Lower lobe of right lung (tissue), 2 donors: ENCODE data around the gene LPP. TPM values are rescaled to one million over a fixed set of nuclear protein-coding genes. Genes with fewer than 3 reads are reported as not detected.
"Not testable (repeated sequence)": the region's sequence is repeated elsewhere in the genome, so short reads cannot be mapped to it uniquely, and the experiment has no call there.

Source experiments
- ATAC-seq, 2 donors: fragments of 200-7000 bp; cut with Tn5 transposase; one replicate each; pipeline ENCODE4 v1.9.1; 2020 to 2022; ENCODE audit warnings: mild to moderate bottlenecking in 2 of 2, moderate library complexity in 2 of 2
- DNase-seq: peaks from one replicate; pipeline ENCODE4 v3.0.0-alpha.2; 2020
- H3K27ac ChIP-seq: fragments of 200-600 bp; one replicate; pipeline ENCODE4 v1.8.0; 2022
- H3K27me3 ChIP-seq: fragments of 200-600 bp; one replicate; pipeline ENCODE4 v1.8.0; 2022; ENCODE audit warnings: low read depth
- H3K36me3 ChIP-seq: fragments of 200-600 bp; one replicate; pipeline ENCODE4 v1.8.0; 2022; ENCODE audit warnings: mild to moderate bottlenecking
- H3K4me1 ChIP-seq: fragments of 200-600 bp; one replicate; pipeline ENCODE4 v1.8.0; 2022
- H3K4me3 ChIP-seq: fragments of 200-600 bp; one replicate; pipeline ENCODE4 v1.8.0; 2022; ENCODE audit warnings: mild to moderate bottlenecking
- H3K9me3 ChIP-seq: fragments of 200-600 bp; one replicate; pipeline ENCODE4 v1.8.0; 2022
- intact Hi-C: fragments of 100-400 bp; cut with DNase I; formaldehyde crosslinking; loops from one replicate; pipeline ENCODE4 v1.11.0; 2022
- total RNA-seq: library from RNA; stranded (reverse); fragmentation: NEBNext Ultra II Directional; extraction: Animal tissue kit (Norgen Biotek cat#: 25700); gene quantifications from one replicate; pipeline ENCODE4 v1.2.1, GENCODE V29; 2021
- TF ChIP-seq, protein P1 (sequence below): fragments of 200-600 bp; IDR thresholded peaks from one replicate; pipeline ENCODE4 v1.8.0; 2022; ENCODE audit warnings: antibody characterized with exemption, mild to moderate bottlenecking
- donor health status: DM: no; HTN: yes; CAD: no; lungs with severe emphysema.

Gene LPP
- total RNA-seq, 1 donor from 2014 or later = 180 TPM

- H3K9me3 ChIP-seq = no peaks in the 10 kb centered on the region
- TF ChIP-seq, protein P1, sequence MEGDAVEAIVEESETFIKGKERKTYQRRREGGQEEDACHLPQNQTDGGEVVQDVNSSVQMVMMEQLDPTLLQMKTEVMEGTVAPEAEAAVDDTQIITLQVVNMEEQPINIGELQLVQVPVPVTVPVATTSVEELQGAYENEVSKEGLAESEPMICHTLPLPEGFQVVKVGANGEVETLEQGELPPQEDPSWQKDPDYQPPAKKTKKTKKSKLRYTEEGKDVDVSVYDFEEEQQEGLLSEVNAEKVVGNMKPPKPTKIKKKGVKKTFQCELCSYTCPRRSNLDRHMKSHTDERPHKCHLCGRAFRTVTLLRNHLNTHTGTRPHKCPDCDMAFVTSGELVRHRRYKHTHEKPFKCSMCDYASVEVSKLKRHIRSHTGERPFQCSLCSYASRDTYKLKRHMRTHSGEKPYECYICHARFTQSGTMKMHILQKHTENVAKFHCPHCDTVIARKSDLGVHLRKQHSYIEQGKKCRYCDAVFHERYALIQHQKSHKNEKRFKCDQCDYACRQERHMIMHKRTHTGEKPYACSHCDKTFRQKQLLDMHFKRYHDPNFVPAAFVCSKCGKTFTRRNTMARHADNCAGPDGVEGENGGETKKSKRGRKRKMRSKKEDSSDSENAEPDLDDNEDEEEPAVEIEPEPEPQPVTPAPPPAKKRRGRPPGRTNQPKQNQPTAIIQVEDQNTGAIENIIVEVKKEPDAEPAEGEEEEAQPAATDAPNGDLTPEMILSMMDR = no peak
- H3K27ac ChIP-seq = no peak overlapping the region
- H3K36me3 ChIP-seq = no peaks in the 10 kb centered on the region
- H3K27me3 ChIP-seq = no peaks in the 10 kb centered on the region
- peaks cover 11% of the 10 kb centered on the region for H3K4me1 ChIP-seq
- ATAC-seq (no peak), DNase-seq (no peak)
- H3K4me3 ChIP-seq = no peak overlapping the region
- intact Hi-C loops = no loop called here
These were observed 544.5 kb downstream of the LPP start for GRCh38 chr3:188698436-188698835.

GRCh38 chr3:188700501-188700900 is 546.5 kb downstream of the LPP start:
- intact Hi-C loops = no loop called here
- TF ChIP-seq, protein P1 = no peak
- H3K4me1 ChIP-seq = peaks cover 11% of the 10 kb centered on the region
- no peak overlapping the region for H3K27ac ChIP-seq
- H3K4me3 ChIP-seq = no peak overlapping the region
- no peak for ATAC-seq
- DNase-seq = no peak
- H3K27me3 ChIP-seq = no peaks in the 10 kb centered on the region
- no peaks in the 10 kb centered on the region for H3K36me3 ChIP-seq
- no peaks in the 10 kb centered on the region for H3K9me3 ChIP-seq

DNA sequence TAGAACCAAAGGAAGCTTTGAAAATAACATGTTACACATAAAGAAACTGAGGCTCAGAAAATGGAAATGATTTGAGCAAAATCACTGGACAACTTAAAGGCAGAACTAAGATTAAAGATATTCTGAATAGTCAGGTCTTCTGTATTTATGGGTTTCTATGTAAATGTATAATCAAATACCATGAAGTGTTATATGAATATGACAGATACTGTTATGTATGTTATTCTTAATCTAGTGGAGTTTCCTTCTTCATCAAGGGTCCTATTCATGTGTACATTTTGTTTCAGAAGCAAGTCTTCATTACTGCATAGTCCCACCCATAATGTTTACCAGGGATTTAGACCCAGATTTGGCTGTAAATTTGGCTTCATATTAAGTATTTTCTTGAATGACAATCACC is 547.0 kb downstream of the LPP start:
- H3K36me3 ChIP-seq = no peaks in the 10 kb centered on the region
- no peak overlapping the region for H3K4me3 ChIP-seq
- H3K27me3 ChIP-seq = no peaks in the 10 kb centered on the region
- no peaks in the 10 kb centered on the region for H3K9me3 ChIP-seq
- DNase-seq = no peak
- no peak for ATAC-seq
- intact Hi-C loops = no loop called here
- TF ChIP-seq, protein P1 = no peak
- peaks cover 11% of the 10 kb centered on the region for H3K4me1 ChIP-seq
- H3K27ac ChIP-seq = no peak overlapping the region

DNA sequence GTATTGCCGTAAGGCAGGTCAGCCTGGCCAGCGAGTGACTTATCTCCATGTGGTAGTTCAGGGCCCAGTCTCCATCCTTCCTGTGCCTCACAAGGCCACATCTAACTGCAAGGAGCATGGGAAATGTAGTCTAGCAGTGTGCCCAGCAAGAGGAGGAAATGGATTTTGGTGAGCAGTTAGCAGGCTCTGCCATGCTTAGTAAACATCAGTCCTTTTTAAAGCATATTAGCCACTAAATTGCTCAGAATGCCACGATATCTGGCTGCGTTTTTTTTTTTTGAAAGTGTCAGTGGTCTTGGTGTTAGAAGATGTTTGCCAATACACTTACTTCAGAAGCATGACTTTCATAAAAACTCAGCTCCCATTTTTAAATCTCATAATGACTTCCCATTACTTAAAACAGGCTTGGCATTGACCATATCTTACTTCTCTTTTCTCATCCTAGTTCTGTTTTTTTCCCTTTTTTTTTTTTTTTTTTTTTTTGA is 547.6 kb downstream of the LPP start:
- intact Hi-C loops = no loop called here
- TF ChIP-seq, protein P1 = no peak
- peak; percentile 59 to 64 for ATAC-seq
- DNase-seq = peak; percentile 47
- peaks cover 11% of the 10 kb centered on the region for H3K4me1 ChIP-seq
- no peaks in the 10 kb centered on the region for H3K36me3 ChIP-seq
- H3K9me3 ChIP-seq = no peaks in the 10 kb centered on the region
- H3K27me3 ChIP-seq = no peaks in the 10 kb centered on the region
- H3K27ac ChIP-seq = peak overlapping the region; percentile 21
- no peak overlapping the region for H3K4me3 ChIP-seq

DNA sequence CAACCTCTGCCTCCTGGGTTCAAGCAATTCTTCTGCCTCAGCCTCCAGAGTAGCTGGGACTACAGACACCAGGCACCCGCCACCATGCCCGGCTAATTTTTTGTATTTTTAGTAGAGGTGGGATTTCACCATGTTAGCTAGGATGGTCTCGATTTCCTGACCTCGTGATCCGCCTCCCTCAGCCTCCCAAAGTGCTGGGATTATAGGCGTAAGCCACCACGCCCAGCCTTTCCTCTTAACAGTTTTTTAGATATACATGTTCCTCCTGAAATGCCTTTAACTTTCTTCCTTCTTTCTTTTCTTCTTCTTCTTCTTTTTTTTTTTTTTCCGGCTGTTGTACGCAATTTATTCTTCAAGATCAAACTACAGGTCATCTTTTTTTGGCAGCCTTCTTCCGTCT is 548.1 kb downstream of the LPP start:
- intact Hi-C loops, ATAC-seq: not testable (repeated sequence)
- H3K4me1 ChIP-seq = peaks cover 16% of the 10 kb centered on the region

GRCh38 chr3:188706176-188706575 is 552.2 kb downstream of the LPP start:
- no peaks in the 10 kb centered on the region for H3K9me3 ChIP-seq
- peaks cover 11% of the 10 kb centered on the region for H3K4me1 ChIP-seq
- H3K36me3 ChIP-seq = no peaks in the 10 kb centered on the region
- TF ChIP-seq, protein P1 = no peak
- H3K27ac ChIP-seq = no peak overlapping the region
- DNase-seq (no peak), ATAC-seq (no peak)
- H3K27me3 ChIP-seq = no peaks in the 10 kb centered on the region
- H3K4me3 ChIP-seq = no peak overlapping the region
- intact Hi-C loops = no loop called here

More for the DNA sequence above, 548.1 kb downstream of the LPP start:
- not testable (repeated sequence) for H3K27me3 ChIP-seq, H3K27ac ChIP-seq, H3K9me3 ChIP-seq, H3K4me3 ChIP-seq, H3K36me3 ChIP-seq
- peak; percentile 46 for DNase-seq
